Skeletal muscle satellite cell (primary cell): ENCODE data around the gene SNX3. TPM values are rescaled to one million over a fixed set of nuclear protein-coding genes. Genes with fewer than 3 reads are reported as not detected.

Source experiments
- small RNA-seq: library from RNA; depleted of rRNA; stranded (forward); fragments of <200 nt; gene quantifications from one replicate; pipeline ENCODE3, GENCODE V24; 2012

The SNX3 gene

Small RNA genes lying within 50 kb of the gene (small RNA-seq; reads per million reads assigned to genes)
- gene RNA5SP212 (not detected), gene RNU6-1144P (0.35 reads per million), gene Z98742.2 (not detected)
